ENCODE results near the gene SLC16A14.

DNA sequence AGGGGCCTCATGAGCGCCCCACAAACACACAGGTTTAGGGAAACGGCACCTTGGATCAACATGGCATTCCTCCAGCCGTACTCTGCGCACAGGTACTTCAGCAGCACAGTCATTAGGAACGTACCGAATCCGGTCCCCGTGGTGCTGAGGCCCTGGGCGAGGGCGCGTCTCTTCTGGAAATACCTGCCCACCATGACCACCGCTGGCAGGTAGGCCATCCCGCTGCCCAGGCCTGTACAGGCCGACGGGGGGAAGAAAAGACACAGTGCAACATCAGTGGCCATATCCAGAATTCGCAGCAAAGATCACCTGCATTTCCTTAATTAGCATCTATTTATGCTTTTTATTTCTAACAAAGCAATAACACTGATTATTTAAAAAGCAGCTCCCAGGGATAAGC, 22.2 kb downstream of the SLC16A14 start:
- TF ChIP-seq CTCF (IDR thresholded peaks at IDR 0.05) (no peak), RAD21 (IDR thresholded peaks at IDR 0.05; ENCODE audit: low read length) (no peak), NRF1 (IDR thresholded peaks at IDR 0.05; ENCODE audit: low read depth, low read length) (no peak), FOXM1 (IDR thresholded peaks at IDR 0.05; ENCODE audit: low read depth) (no peak), ZBTB33 (IDR thresholded peaks at IDR 0.05; ENCODE audit: borderline replicate concordance, low read depth) (no peak), EP300 (IDR thresholded peaks at IDR 0.05; ENCODE audit: borderline replicate concordance in 1 of 2, low read depth in 1 of 2, low read length in 1 of 2) (no peak)

All from SK-N-SH (cell line).